MM.1S (cell line): ENCODE results near the gene SYT17.

ENCODE experiments used
- DNase-seq: peaks from one replicate; pipeline ENCODE4 v3.0.0-alpha.2; 2015
- H2AFZ ChIP-seq: fragments of 300-600 bp; sonication (generic); 2 replicates; pipeline ENCODE4 v1.6.0; 2016; ENCODE audit warnings: antibody characterized with exemption, low read length
- H3F3A ChIP-seq: fragments of 300-600 bp; sonication (generic); 2 replicates; pipeline ENCODE4 v1.6.1; 2016; ENCODE audit warnings: mild to moderate bottlenecking, antibody characterized with exemption, low read length, moderate library complexity, mixed read lengths; ENCODE audit not compliant: insufficient read depth
- H3K27ac ChIP-seq: fragments of 300-600 bp; sonication (generic); 2 replicates; pipeline ENCODE4 v1.5.1; 2016; ENCODE audit warnings: mild to moderate bottlenecking, low read length
- H3K27me3 ChIP-seq: fragments of 300-600 bp; sonication (generic); replicated peaks from 2 replicates; pipeline ENCODE4 v1.6.0; 2016; ENCODE audit warnings: low read length; ENCODE audit not compliant: insufficient read depth
- H3K36me3 ChIP-seq: fragments of 300-600 bp; sonication (generic); replicated peaks from 2 replicates; pipeline ENCODE4 v1.6.1; 2016; ENCODE audit warnings: mild to moderate bottlenecking, low read length, mixed read lengths; ENCODE audit not compliant: insufficient read depth
- H3K4me1 ChIP-seq: fragments of 300-600 bp; sonication (generic); 2 replicates; pipeline ENCODE4 v1.6.1; 2016; ENCODE audit warnings: low read length, mixed read lengths
- H3K4me2 ChIP-seq: fragments of 300-600 bp; sonication (generic); 2 replicates; pipeline ENCODE4 v1.6.0; 2016; ENCODE audit warnings: low read depth, low read length
- H3K4me3 ChIP-seq: fragments of 300-600 bp; sonication (generic); 2 replicates; pipeline ENCODE4 v1.5.1; 2016; ENCODE audit warnings: low read length, mixed read lengths
- H3K79me2 ChIP-seq: fragments of 300-600 bp; sonication (generic); 2 replicates; pipeline ENCODE4 v1.6.1; 2016; ENCODE audit warnings: mixed run types, low read length, mixed read lengths
- H3K9ac ChIP-seq: fragments of 300-600 bp; sonication (generic); 2 replicates; pipeline ENCODE4 v1.6.1; 2016; ENCODE audit warnings: low read length, mixed read lengths
- H3K9me2 ChIP-seq: fragments of 300-600 bp; sonication (generic); replicated peaks from 2 replicates; pipeline ENCODE4 v1.6.1; 2016; ENCODE audit warnings: mild to moderate bottlenecking, low read length, mixed read lengths; ENCODE audit not compliant: insufficient read depth
- H3K9me3 ChIP-seq: fragments of 300-600 bp; sonication (generic); replicated peaks from 2 replicates; pipeline ENCODE4 v1.6.1; 2016; ENCODE audit warnings: mild to moderate bottlenecking, low read length, mixed read lengths; ENCODE audit not compliant: insufficient read depth
- H4K20me1 ChIP-seq: fragments of 300-600 bp; sonication (generic); 2 replicates; pipeline ENCODE4 v1.6.1; 2016; ENCODE audit warnings: mild to moderate bottlenecking, low read length, moderate library complexity, mixed read lengths; ENCODE audit not compliant: insufficient read depth
- CTCF ChIP-seq: fragments of 300-600 bp; sonication (generic); IDR thresholded peaks from 2 replicates; pipeline ENCODE4 v1.5.1; 2016; ENCODE audit warnings: antibody characterized with exemption, low read length, mixed read lengths
- EZH2 ChIP-seq: fragments of 300-600 bp; sonication (generic); optimal IDR thresholded peaks from 2 replicates; pipeline ENCODE3; 2017; ENCODE audit warnings: low read depth, mild to moderate bottlenecking, antibody characterized with exemption, low read length, mixed read lengths
- EZH2phosphoT487 ChIP-seq: fragments of 300-600 bp; sonication (generic); IDR thresholded peaks from 2 replicates; pipeline ENCODE4 v1.6.1; 2018; ENCODE audit warnings: antibody characterized with exemption, low read length

Gene SYT17

GRCh38 chr16:19183187-19183586 is 15.1 kb downstream of the SYT17 start:
- no peaks in the 10 kb centered on the region for H3F3A ChIP-seq
- H3K9me3 ChIP-seq, result no peaks in the 10 kb centered on the region
- no peaks in the 10 kb centered on the region for H3K9me2 ChIP-seq
- H3K4me1 ChIP-seq, result no peaks in the 10 kb centered on the region
- H3K4me2 ChIP-seq, result no peak overlapping the region
- no peak overlapping the region for H3K4me3 ChIP-seq
- H3K27ac ChIP-seq, result no peak overlapping the region
- H3K79me2 ChIP-seq, result no peaks in the 10 kb centered on the region
- TF ChIP-seq EZH2, result no peak
- no peak for TF ChIP-seq EZH2phosphoT487
- no peak for TF ChIP-seq CTCF
- H4K20me1 ChIP-seq, result no peaks in the 10 kb centered on the region
- no peaks in the 10 kb centered on the region for H3K36me3 ChIP-seq
- no peak overlapping the region for H3K9ac ChIP-seq
- H3K27me3 ChIP-seq, result no peaks in the 10 kb centered on the region; the same call in 1 of the 2 replicates
- DNase-seq, result no peak
- H2AFZ ChIP-seq, result no peak overlapping the region

GRCh38 chr16:19184823-19185509 is 16.9 kb downstream of the SYT17 start:
- TF ChIP-seq EZH2phosphoT487 (no peak), CTCF (no peak), EZH2 (no peak)
- Histone ChIP-seq H3K9me3 (no peaks in the 10 kb centered on the region), H3K79me2 (no peaks in the 10 kb centered on the region), H3K27me3 (no peaks in the 10 kb centered on the region; the same call in 1 of the 2 replicates), H3K9me2 (no peaks in the 10 kb centered on the region), H3F3A (no peaks in the 10 kb centered on the region), H3K9ac (no peak overlapping the region), H4K20me1 (no peaks in the 10 kb centered on the region), H3K4me3 (no peak overlapping the region), H3K36me3 (no peaks in the 10 kb centered on the region), H3K4me2 (no peak overlapping the region), H2AFZ (no peak overlapping the region), H3K4me1 (no peaks in the 10 kb centered on the region), H3K27ac (no peak overlapping the region)
- no peak for DNase-seq

GRCh38 chr16:19185510-19185851 is 17.4 kb downstream of the SYT17 start:
- no peak overlapping the region for H3K9ac ChIP-seq
- no peaks in the 10 kb centered on the region for H3K4me1 ChIP-seq
- no peaks in the 10 kb centered on the region for H3K79me2 ChIP-seq
- no peak overlapping the region for H2AFZ ChIP-seq
- no peaks in the 10 kb centered on the region for H3F3A ChIP-seq
- no peak for DNase-seq
- no peak overlapping the region for H3K27ac ChIP-seq
- no peaks in the 10 kb centered on the region; the same call in 1 of the 2 replicates for H3K27me3 ChIP-seq
- TF ChIP-seq EZH2phosphoT487, result no peak
- TF ChIP-seq EZH2, result no peak
- no peak for TF ChIP-seq CTCF
- no peaks in the 10 kb centered on the region for H3K9me3 ChIP-seq
- no peaks in the 10 kb centered on the region for H3K9me2 ChIP-seq
- no peaks in the 10 kb centered on the region for H4K20me1 ChIP-seq
- H3K4me2 ChIP-seq, result no peak overlapping the region
- no peak overlapping the region for H3K4me3 ChIP-seq
- H3K36me3 ChIP-seq, result no peaks in the 10 kb centered on the region
